Fibroblast of skin of back (primary cell): ENCODE data around the gene SLC16A10.
"Not testable (repeated sequence)": the region's sequence is repeated elsewhere in the genome, so short reads cannot be mapped to it uniquely, and the experiment has no call there.

ENCODE experiments used
- DNase-seq: peaks from one replicate; pipeline ENCODE4 v3.0.0-alpha.2; 2013

The SLC16A10 gene

GRCh38 chr6:111087871-111088667, 766 bp downstream of the SLC16A10 start:
- no peak for DNase-seq

- no peak for DNase-seq
Measured at GRCh38 chr6:111088668-111089003, 1.3 kb downstream of the SLC16A10 start.

GRCh38 chr6:111090766-111091165, 3.5 kb downstream of the SLC16A10 start:
- no peak for DNase-seq

- DNase-seq = no peak
Measured at GRCh38 chr6:111091987-111092386, 4.7 kb downstream of the SLC16A10 start.

- not testable (repeated sequence) for DNase-seq
Measured at GRCh38 chr6:111095488-111095887, 8.2 kb downstream of the SLC16A10 start.

GRCh38 chr6:111096246-111096645, 8.9 kb downstream of the SLC16A10 start:
- DNase-seq = no peak

- no peak for DNase-seq
Measured at GRCh38 chr6:111098597-111098996, 11.3 kb downstream of the SLC16A10 start.

- no peak for DNase-seq
Measured at GRCh38 chr6:111101987-111102386, 14.7 kb downstream of the SLC16A10 start.

GRCh38 chr6:111105578-111105977, 18.3 kb downstream of the SLC16A10 start:
- peak; percentile 5 for DNase-seq

- no peak for DNase-seq
Measured at GRCh38 chr6:111107589-111107988, 20.3 kb downstream of the SLC16A10 start.

GRCh38 chr6:111110036-111110435, 22.7 kb downstream of the SLC16A10 start:
- DNase-seq = no peak

- DNase-seq = peak; percentile 45
Measured at GRCh38 chr6:111113336-111114086, 26.2 kb downstream of the SLC16A10 start.

GRCh38 chr6:111114087-111114443, 26.8 kb downstream of the SLC16A10 start:
- no peak for DNase-seq

- peak; percentile 13 for DNase-seq
Measured at GRCh38 chr6:111114482-111114881, 27.2 kb downstream of the SLC16A10 start.

- DNase-seq = no peak
Measured at GRCh38 chr6:111118826-111119225, 31.5 kb downstream of the SLC16A10 start.

GRCh38 chr6:111119571-111120329, 32.4 kb downstream of the SLC16A10 start:
- peak; percentile 8 for DNase-seq

- DNase-seq = no peak
Measured at GRCh38 chr6:111121789-111122350, 34.6 kb downstream of the SLC16A10 start.

- DNase-seq = no peak
Measured at GRCh38 chr6:111122458-111123286, 35.4 kb downstream of the SLC16A10 start.

GRCh38 chr6:111124406-111124805, 37.1 kb downstream of the SLC16A10 start:
- DNase-seq = no peak

GRCh38 chr6:111129013-111129412, 41.7 kb downstream of the SLC16A10 start:
- DNase-seq = no peak

- DNase-seq = not testable (repeated sequence)
Measured at GRCh38 chr6:111131018-111131417, 43.7 kb downstream of the SLC16A10 start.

GRCh38 chr6:111132669-111133068, 45.4 kb downstream of the SLC16A10 start:
- not testable (repeated sequence) for DNase-seq
